NCI-H1436 (cell line): Measurements from ENCODE around the gene HS6ST1.

Source experiments
- DNase-seq: peaks from one replicate; lab custom pipeline; 2025; lab: John Stamatoyannopoulos, UW

Gene HS6ST1

GRCh38 chr2:128298286-128298685 is 20.4 kb downstream of the HS6ST1 start:
- no peak for DNase-seq

DNA sequence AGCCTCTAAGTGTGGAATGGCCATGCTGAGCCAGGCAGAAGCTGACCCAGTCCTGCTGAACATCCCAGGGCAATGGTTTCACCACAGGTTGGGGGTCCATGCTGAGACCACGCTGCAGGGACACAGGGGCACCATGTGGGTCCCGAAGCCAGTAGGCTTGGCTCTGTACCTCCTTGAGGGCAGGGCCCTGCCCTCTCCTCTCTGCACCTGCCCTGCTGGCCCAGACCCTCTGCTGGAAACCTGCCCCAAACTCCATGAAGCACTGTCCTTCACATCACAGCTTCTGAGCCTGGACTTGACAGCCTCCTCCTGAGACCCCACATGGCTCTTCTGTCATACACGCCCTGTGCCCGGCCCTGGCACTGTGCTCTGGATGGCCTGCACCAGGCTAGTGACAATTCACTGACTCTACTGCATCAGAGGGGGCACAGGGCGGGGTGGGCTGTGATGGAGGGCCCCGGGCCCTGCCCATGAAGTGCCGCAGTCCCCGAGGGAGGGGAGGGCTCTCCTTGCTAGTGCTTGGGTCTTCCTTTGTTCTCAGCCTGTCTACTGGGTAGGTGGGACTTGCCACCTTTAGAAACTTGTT is 24.7 kb downstream of the HS6ST1 start:
- DNase-seq: no peak

DNA sequence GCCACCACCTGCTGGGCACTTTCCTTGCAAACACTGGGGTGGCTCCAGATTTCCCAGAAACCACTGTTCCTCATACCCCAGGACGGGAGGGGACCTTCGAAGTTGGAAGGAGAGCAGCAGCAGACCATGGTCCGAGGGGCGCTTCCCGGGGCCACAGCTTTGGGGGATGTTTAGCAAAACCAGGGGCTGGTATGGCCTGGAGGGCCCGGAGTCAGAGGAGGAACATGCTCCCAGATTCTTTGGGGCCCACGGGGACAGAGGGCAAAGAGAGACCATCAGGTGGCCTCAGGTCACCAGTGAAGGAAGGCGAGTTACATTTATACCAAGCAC is 25.3 kb downstream of the HS6ST1 start:
- DNase-seq: no peak

DNA sequence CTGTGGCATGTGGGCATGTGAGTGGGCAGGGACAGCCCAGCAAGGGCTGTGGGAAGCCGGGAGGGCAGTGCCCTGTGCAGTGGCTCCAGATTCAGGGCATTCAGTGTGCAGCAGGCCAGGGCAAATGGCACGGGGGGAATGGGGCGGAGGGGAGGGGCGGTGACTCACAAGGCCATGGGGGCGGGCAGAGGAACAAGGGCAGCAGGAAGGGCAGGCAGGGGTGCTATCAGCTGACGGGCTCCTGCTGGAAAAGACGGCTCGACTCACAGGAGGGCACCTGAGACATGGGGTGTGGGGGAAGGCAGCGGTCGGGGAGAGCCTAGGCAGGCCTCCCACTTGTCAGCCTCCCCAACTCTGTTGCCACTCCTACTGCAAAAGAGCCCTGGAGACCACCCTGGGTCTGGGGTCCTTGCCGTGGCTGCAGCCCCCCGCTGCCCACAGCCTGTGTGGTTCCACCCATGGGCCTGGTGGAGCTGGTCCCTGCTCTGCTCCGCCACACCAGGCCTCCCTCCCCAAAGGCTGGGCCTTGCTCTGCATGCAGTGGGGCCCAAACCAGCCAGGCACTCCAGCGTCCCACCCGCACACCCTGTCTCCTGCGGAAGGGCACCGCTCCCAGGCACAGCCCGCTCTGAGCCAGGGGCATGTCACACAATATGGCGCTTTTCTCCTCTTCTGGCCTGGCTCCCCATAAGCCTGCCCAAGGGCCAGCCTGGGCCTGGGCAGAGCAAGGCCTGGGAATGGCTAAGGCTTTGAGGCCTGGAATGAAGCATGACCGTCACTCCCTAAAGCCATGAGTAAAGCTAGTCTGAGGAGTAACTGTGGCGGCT is 25.9 kb downstream of the HS6ST1 start:
- no peak for DNase-seq

DNA sequence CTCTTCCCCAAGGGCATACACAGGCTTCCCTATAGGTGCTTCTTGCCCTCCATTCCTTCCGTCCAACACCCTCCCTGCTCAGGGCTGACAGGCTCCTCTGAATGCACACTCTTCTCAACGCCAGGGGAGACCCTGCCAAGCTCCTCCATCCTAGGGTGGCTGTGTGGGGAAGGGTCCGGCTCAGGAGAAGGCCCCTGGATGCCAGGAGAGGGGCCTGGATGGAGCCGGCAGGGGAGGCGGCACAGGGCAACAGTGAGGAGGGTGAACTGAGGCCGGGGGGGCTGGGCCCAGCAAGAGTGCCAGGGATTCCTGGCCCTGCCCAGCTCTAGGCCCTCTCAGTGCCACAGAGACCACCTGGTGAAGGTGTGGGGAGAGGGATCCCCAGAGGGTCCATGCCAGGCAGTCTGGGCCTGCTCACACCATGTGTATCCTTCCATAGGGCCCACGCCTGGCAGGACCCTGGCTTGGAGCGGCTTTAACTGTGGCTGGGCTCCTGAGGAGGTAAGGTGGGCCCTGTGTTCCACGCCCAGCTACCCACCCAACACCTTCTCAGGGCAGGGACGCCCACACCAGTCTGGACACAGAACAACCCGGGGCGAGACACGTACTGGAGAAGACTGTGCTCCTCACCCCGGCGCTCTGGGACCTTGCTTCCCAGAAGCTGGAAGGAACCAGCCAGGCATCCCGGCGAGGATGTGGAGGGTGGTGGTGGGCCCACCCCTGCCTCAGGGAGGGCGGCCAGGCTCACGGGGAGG is 26.6 kb downstream of the HS6ST1 start:
- no peak for DNase-seq

- no peak for DNase-seq
Measured at GRCh38 chr2:128291161-128291843, 27.4 kb downstream of the HS6ST1 start.

- no peak for DNase-seq
Measured at GRCh38 chr2:128290356-128290755, 28.3 kb downstream of the HS6ST1 start.

- DNase-seq: no peak
Measured at GRCh38 chr2:128289439-128289838, 29.2 kb downstream of the HS6ST1 start.

GRCh38 chr2:128288781-128289180 is 29.9 kb downstream of the HS6ST1 start:
- no peak for DNase-seq

GRCh38 chr2:128287780-128288735 is 30.6 kb downstream of the HS6ST1 start:
- DNase-seq: no peak

- no peak for DNase-seq
Measured at GRCh38 chr2:128286905-128287779, 31.5 kb downstream of the HS6ST1 start.

GRCh38 chr2:128286011-128286721 is 32.5 kb downstream of the HS6ST1 start:
- DNase-seq: no peak

DNA sequence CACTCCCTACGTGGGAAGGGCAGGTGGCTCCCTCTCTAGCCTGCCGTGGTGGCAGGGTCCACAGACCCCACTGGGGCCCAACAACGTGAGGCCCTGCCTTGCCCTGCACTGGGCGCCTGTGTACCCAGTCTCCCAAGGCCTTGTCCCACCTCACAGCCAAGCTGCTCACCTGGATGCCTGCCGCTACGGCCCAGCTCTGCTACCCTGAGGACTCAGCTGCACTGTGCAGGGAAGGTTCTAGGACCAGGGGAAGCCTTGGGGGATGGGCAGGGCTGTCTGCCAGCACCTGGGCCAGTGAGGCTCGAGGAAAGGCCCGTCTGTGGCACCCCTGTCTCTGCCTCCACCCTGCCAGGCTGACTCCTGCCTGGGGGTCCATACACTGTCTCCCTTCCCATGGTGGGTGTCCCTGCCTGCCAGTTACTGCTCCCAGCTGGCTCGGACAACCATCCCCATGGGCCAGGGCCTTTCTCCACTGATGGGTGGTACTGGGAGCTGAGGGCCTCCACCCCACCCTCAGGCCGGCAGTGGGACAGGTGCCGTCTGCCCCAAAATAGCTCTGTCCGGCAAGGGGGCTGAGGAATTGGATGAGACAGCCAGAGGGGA is 33.2 kb downstream of the HS6ST1 start:
- DNase-seq: no peak

DNA sequence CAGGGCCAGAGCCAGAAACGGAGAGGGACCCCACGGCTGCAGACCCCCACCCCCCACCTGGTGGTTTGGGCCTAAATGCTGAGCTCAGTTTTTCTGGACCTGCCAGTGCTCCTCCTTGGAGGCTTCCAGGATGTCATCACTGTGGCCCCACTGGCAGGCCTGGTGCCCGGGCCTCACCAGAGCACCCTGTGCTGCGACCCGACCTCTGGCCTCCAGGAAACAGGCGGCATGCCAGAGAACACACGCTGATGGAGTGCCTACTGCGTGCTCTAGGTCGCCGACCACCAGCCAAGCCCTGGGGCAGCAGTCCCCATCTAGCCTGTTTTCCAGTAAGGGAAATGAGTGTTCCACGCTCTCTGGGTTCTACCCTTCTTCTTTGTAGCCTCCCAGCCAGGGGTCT is 33.8 kb downstream of the HS6ST1 start:
- DNase-seq: no peak

DNA sequence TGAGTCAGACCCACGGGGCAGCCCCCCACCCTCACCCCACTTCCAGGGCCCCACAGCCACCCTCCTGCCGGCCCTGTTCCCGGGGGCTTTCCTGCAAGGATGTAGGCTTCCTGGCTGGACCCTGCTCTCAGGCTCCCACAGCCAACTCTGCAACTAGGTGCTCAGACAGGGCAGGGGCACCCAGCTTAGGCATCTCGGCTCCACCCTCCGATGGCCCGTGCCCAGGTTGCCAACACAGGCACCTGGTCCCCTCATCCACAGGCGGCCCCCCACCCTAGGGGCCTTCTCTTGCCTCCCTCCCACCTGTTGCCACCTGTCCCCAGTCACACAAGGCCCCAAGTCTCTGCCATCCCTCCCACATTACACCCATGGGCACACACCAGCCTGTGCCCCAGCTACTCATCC is 34.6 kb downstream of the HS6ST1 start:
- DNase-seq: no peak

GRCh38 chr2:128282976-128283810 is 35.5 kb downstream of the HS6ST1 start:
- no peak for DNase-seq

DNA sequence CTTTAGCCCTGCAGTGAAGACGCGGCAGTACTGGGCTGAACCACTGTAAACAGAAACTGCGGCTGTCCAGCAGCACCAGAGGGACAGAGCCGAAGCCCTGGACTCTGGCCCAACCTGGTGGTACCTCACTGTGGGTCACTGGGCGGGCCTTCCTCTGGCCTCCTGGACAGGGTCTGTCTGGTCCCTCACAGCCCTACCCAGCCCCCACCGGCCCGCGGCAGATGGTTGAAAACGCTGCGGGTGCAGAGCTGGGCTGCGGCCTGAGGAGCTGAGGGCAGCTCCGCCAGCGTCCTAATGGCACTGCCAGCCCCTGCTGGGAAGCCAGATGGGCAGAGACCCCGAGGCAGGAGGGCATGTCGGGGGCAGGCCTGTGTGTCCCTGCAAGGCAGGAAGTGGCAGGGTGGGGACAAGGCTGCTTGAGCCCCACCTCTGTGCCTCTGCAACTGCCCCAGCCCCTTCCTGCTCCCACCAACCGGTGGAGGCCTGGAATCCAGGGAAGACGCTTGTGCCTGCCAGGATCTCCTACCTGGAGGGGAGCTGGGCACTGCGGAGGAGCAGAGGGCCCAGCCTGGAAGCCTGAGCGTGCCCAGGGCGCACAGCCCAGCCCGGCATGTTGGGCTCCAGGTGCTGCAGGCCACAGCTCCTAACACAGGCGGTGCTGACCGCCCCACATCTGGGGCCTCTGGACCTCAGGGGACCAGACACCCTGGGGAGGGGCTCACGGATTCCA is 36.3 kb downstream of the HS6ST1 start:
- DNase-seq: no peak

DNA sequence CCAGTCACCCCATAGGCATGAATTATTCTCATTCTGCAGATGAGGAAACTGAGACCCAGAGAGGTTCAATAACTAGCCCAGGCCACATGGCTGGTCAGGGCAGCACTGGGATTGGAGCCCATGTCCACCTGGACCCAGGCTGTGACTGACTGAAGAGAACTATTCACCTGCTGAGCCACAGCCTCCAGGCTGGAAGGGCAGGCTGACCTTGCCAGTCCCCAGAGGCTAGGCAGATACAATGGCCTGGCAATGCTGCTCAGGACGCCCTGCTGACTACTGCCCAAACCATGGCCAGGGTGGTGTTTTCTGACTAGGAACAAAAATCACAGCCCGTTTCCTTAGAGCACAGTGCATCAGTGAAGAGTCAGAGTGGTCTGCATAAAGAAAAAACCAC is 36.8 kb downstream of the HS6ST1 start:
- DNase-seq: no peak
